MM.1S (cell line): ENCODE measurements around the gene FUOM.

Source experiments
- CTCF ChIP-seq: fragments of 300-600 bp; sonication (generic); IDR thresholded peaks from 2 replicates; pipeline ENCODE4 v1.5.1; 2016; ENCODE audit warnings: antibody characterized with exemption, low read length, mixed read lengths
- EZH2 ChIP-seq: fragments of 300-600 bp; sonication (generic); optimal IDR thresholded peaks from 2 replicates; pipeline ENCODE3; 2017; ENCODE audit warnings: low read depth, mild to moderate bottlenecking, antibody characterized with exemption, low read length, mixed read lengths
- EZH2phosphoT487 ChIP-seq: fragments of 300-600 bp; sonication (generic); IDR thresholded peaks from 2 replicates; pipeline ENCODE4 v1.6.1; 2018; ENCODE audit warnings: antibody characterized with exemption, low read length

GRCh38 chr10:133383551-133383950, 25.7 kb upstream of the FUOM start:
- TF ChIP-seq CTCF: no peak
- TF ChIP-seq EZH2: no peak
- no peak for TF ChIP-seq EZH2phosphoT487
